HEK293 (cell line): ENCODE data around the gene SMURF1.

Experiments used
- CTCF ChIP-seq: fragments of 450-650 bp; formaldehyde crosslinking; IDR thresholded peaks from 2 replicates; pipeline ENCODE4 v1.5.1; 2016; ENCODE audit warnings: missing biosample characterization, missing genetic modification characterization
- GLIS1 ChIP-seq: fragments of 450-650 bp; formaldehyde crosslinking; IDR thresholded peaks from 2 replicates; pipeline ENCODE4 v1.5.1; 2016; ENCODE audit warnings: missing biosample characterization, missing genetic modification characterization
- PBX3 ChIP-seq: sonication (generic); formaldehyde crosslinking; IDR thresholded peaks from 2 replicates; pipeline ENCODE4 v1.8.1; 2022; ENCODE audit warnings: mild to moderate bottlenecking, moderate library complexity, missing genetic modification reagents
- ZFP41 ChIP-seq: fragments of 450-650 bp; formaldehyde crosslinking; IDR thresholded peaks from 2 replicates; pipeline ENCODE4 v1.5.1; 2016; ENCODE audit warnings: missing biosample characterization, missing genetic modification characterization, borderline replicate concordance
- ZNF121 ChIP-seq: fragments of 450-650 bp; formaldehyde crosslinking; IDR thresholded peaks from 2 replicates; pipeline ENCODE4 v1.5.1; 2016; ENCODE audit warnings: missing biosample characterization, missing genetic modification characterization
- ZNF140 ChIP-seq: fragments of 450-650 bp; formaldehyde crosslinking; IDR thresholded peaks from 2 replicates; pipeline ENCODE4 v1.5.1; 2016; ENCODE audit warnings: missing biosample characterization, missing genetic modification characterization
- ZNF274 ChIP-seq, 2 experiments: fragments of 200-500 bp in 1 of 2; fragments of 450-650 bp in 1 of 2; sonication (Bioruptor generic) in 1 of 2; formaldehyde crosslinking in 1 of 2; IDR thresholded peaks; 2 replicates each; pipeline versions ENCODE4 v1.5.1 to v1.6.1; 2014 to 2016; ENCODE audit warnings: borderline replicate concordance in 1 of 2, inconsistent platforms in 1 of 2, low read length in 1 of 2, missing biosample characterization in 1 of 2, missing genetic modification characterization in 1 of 2
- ZNF350 ChIP-seq: fragments of 450-650 bp; formaldehyde crosslinking; IDR thresholded peaks from 2 replicates; pipeline ENCODE4 v1.5.0; 2017; ENCODE audit warnings: missing biosample characterization, mild to moderate bottlenecking, missing genetic modification characterization
- ZNF416 ChIP-seq: fragments of 450-650 bp; formaldehyde crosslinking; IDR thresholded peaks from 2 replicates; pipeline ENCODE4 v1.5.1; 2016; ENCODE audit warnings: missing biosample characterization, missing genetic modification characterization
- ZNF530 ChIP-seq: fragments of 450-650 bp; formaldehyde crosslinking; IDR thresholded peaks from 2 replicates; pipeline ENCODE4 v1.5.1; 2016; ENCODE audit warnings: low read depth, missing biosample characterization, missing genetic modification characterization
- ZNF76 ChIP-seq: fragments of 450-650 bp; formaldehyde crosslinking; IDR thresholded peaks from 2 replicates; pipeline ENCODE4; 2016; ENCODE audit warnings: low read depth, missing biosample characterization, missing genetic modification characterization, borderline replicate concordance
- ZNF768 ChIP-seq: fragments of 450-650 bp; formaldehyde crosslinking; IDR thresholded peaks from 2 replicates; pipeline ENCODE4 v1.5.1; 2018; ENCODE audit warnings: missing biosample characterization, mild to moderate bottlenecking, missing genetic modification characterization
- ZNF791 ChIP-seq: fragments of 450-650 bp; formaldehyde crosslinking; IDR thresholded peaks from 2 replicates; pipeline ENCODE4 v1.5.1; 2016; ENCODE audit warnings: missing biosample characterization, missing genetic modification characterization
- TF ChIP-seq, protein P1 (sequence below): fragments of 450-650 bp; formaldehyde crosslinking; IDR thresholded peaks from 2 replicates; pipeline ENCODE4 v1.5.1; 2016; ENCODE audit warnings: missing biosample characterization, missing genetic modification characterization, low read depth

- no peak for TF ChIP-seq CTCF (tag by site-specific recombination)
- no peak for TF ChIP-seq ZNF416
- no peak for TF ChIP-seq ZNF350 (tag by site-specific recombination)
- no peak for TF ChIP-seq ZNF121 (tag by site-specific recombination)
- TF ChIP-seq ZNF530 (tag by site-specific recombination): no peak
- no peak for TF ChIP-seq PBX3 (CRISPR knock-in tag)
- TF ChIP-seq ZNF768: no peak
- TF ChIP-seq, protein P1, sequence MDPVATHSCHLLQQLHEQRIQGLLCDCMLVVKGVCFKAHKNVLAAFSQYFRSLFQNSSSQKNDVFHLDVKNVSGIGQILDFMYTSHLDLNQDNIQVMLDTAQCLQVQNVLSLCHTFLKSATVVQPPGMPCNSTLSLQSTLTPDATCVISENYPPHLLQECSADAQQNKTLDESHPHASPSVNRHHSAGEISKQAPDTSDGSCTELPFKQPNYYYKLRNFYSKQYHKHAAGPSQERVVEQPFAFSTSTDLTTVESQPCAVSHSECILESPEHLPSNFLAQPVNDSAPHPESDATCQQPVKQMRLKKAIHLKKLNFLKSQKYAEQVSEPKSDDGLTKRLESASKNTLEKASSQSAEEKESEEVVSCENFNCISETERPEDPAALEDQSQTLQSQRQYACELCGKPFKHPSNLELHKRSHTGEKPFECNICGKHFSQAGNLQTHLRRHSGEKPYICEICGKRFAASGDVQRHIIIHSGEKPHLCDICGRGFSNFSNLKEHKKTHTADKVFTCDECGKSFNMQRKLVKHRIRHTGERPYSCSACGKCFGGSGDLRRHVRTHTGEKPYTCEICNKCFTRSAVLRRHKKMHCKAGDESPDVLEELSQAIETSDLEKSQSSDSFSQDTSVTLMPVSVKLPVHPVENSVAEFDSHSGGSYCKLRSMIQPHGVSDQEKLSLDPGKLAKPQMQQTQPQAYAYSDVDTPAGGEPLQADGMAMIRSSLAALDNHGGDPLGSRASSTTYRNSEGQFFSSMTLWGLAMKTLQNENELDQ (tag by site-specific recombination): no peak
- no peak for TF ChIP-seq GLIS1 (tag by site-specific recombination)
- no peak for TF ChIP-seq ZNF791 (tag by site-specific recombination)
- no peak for TF ChIP-seq ZNF274 (IDR thresholded peaks at IDR 0.05; ENCODE audit: low read length)
- no peak for TF ChIP-seq ZNF274 (tag by site-specific recombination; IDR thresholded peaks at IDR 0.05; ENCODE audit: borderline replicate concordance)
- no peak for TF ChIP-seq ZNF76
- no peak for TF ChIP-seq ZFP41 (tag by site-specific recombination)
- no peak for TF ChIP-seq ZNF140
These were observed 104.5 kb downstream of the SMURF1 start for GRCh38 chr7:99039384-99039891.
